IMR-90 (cell line): ENCODE measurements around the gene ABCC8.

Experiments
- TF ChIP-seq, protein P1 (sequence below): conservative IDR thresholded peaks from 2 replicates; pipeline ENCODE4 v1.5.1; 2012; ENCODE audit warnings: mild to moderate bottlenecking, low read depth, low read length, improper control_type of control experiment
- TF ChIP-seq, protein P2 (sequence below): fragments of 150-350 bp; IDR thresholded peaks from 2 replicates; pipeline ENCODE4 v1.6.1; 2016; ENCODE audit warnings: low read depth, mild to moderate bottlenecking, low read length, moderate library complexity, borderline replicate concordance

DNA sequence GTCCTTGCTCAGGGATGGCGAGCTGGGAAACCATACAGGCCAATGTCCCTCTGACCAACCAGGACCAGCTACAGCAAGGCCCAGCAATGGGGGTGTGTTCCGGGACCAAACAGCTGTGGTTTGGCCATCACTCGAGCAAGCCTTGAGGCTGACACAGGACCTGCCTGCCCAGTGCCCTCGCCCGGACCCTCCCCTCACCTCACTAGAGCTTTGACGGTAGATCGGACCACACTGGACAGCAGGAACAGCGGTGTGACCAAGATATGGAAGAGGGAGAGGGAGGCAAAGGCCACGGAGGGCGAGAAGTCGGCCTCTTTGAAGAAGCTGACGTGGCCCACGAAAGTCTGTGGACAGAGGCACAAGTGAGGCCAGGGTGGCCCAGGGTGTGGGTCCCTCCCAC, 46.0 kb downstream of the ABCC8 start:
- TF ChIP-seq, protein P1, sequence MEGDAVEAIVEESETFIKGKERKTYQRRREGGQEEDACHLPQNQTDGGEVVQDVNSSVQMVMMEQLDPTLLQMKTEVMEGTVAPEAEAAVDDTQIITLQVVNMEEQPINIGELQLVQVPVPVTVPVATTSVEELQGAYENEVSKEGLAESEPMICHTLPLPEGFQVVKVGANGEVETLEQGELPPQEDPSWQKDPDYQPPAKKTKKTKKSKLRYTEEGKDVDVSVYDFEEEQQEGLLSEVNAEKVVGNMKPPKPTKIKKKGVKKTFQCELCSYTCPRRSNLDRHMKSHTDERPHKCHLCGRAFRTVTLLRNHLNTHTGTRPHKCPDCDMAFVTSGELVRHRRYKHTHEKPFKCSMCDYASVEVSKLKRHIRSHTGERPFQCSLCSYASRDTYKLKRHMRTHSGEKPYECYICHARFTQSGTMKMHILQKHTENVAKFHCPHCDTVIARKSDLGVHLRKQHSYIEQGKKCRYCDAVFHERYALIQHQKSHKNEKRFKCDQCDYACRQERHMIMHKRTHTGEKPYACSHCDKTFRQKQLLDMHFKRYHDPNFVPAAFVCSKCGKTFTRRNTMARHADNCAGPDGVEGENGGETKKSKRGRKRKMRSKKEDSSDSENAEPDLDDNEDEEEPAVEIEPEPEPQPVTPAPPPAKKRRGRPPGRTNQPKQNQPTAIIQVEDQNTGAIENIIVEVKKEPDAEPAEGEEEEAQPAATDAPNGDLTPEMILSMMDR = no peak
- TF ChIP-seq, protein P2, sequence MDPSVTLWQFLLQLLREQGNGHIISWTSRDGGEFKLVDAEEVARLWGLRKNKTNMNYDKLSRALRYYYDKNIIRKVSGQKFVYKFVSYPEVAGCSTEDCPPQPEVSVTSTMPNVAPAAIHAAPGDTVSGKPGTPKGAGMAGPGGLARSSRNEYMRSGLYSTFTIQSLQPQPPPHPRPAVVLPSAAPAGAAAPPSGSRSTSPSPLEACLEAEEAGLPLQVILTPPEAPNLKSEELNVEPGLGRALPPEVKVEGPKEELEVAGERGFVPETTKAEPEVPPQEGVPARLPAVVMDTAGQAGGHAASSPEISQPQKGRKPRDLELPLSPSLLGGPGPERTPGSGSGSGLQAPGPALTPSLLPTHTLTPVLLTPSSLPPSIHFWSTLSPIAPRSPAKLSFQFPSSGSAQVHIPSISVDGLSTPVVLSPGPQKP = no peak
